Left lobe of liver (tissue), 2 donors: ENCODE results near the gene PLCB3. TPM values are rescaled to one million over a fixed set of nuclear protein-coding genes. Genes with fewer than 3 reads are reported as not detected.

Experiments used
- ATAC-seq: fragments of 200-7000 bp; cut with Tn5 transposase; one replicate; pipeline ENCODE4 v1.9.1; 2020; ENCODE audit warnings: mild to moderate bottlenecking, moderate library complexity
- DNase-seq: peaks from one replicate; pipeline ENCODE4 v3.0.0-alpha.2; 2020; ENCODE audit warnings: low spot score
- total RNA-seq: library from RNA; stranded (reverse); gene quantifications from one replicate; pipeline ENCODE4 v1.2.1, GENCODE V29; 2021
- donor health status: DM: no; HTN: no; CAD: no; lungs with moderate emphysema.
- donor health status: DM: no; HTN: yes; CAD: no.

The PLCB3 gene
- total RNA-seq, 1 donor from 2014 or later, result 6.8 TPM

DNA sequence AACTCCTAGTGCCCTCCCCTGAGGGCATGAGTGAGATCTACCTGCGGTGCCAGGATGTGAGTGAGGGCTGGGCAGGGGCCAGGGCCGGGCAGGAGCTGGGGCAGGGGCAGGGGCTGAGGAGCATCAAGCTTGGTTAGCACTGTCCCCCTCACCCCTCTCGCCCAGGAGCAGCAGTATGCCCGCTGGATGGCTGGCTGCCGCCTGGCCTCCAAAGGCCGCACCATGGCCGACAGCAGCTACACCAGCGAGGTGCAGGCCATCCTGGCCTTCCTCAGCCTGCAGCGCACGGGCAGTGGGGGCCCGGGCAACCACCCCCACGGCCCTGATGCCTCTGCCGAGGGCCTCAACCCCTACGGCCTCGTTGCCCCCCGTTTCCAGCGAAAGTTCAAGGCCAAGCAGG lies 31.1 kb upstream of the PLCB3 start:
- DNase-seq, result peak; percentile 46
- no peak for ATAC-seq

GRCh38 chr11:64220798-64221197 lies 30.5 kb upstream of the PLCB3 start:
- ATAC-seq (no peak), DNase-seq (peak; percentile 47)

DNA sequence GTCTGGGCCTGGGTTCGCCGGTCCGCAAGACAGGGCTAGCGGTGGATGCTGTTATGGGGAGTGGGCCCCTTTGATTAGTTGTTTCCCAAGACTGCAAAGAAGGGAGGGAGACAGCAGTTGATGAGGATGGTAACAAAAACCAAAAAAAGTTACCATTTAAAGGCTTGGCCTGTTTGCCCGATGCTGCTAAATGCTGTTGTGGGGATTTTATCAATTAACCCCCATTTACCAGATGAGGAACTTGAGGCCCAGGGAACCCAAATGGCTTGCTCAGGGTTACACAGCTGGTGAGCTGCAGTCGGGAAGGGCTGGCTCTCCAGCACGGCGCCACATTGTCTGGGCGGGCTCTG lies 28.7 kb upstream of the PLCB3 start:
- ATAC-seq (no peak), DNase-seq (no peak)

DNA sequence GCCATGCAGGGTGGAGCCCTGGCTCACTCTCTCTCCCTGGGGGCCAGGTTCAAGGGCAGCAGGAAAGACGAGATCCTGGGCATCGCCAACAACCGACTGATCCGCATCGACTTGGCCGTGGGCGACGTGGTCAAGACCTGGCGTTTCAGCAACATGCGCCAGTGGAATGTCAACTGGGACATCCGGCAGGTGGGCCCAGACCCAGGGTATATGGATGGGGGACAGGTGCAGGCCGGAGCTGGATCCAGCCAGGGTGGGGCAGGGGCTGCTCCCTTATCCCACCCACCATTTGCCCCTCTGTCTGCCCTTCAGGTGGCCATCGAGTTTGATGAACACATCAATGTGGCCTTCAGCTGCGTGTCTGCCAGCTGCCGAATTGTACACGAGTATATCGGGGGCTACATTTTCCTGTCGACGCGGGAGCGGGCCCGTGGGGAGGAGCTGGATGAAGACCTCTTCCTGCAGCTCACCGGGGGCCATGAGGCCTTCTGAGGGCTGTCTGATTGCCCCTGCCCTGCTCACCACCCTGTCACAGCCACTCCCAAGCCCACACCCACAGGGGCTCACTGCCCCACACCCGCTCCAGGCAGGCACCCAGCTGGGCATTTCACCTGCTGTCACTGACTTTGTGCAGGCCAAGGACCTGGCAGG lies 28.2 kb upstream of the PLCB3 start:
- ATAC-seq (no peak), DNase-seq (peak; percentile 48)

- ATAC-seq, result no peak
- peak; percentile 48 for DNase-seq
Measured at GRCh38 chr11:64224151-64224890, 27.0 kb upstream of the PLCB3 start.

- DNase-seq (no peak), ATAC-seq (no peak)
Measured at GRCh38 chr11:64224891-64225607, 26.3 kb upstream of the PLCB3 start.

DNA sequence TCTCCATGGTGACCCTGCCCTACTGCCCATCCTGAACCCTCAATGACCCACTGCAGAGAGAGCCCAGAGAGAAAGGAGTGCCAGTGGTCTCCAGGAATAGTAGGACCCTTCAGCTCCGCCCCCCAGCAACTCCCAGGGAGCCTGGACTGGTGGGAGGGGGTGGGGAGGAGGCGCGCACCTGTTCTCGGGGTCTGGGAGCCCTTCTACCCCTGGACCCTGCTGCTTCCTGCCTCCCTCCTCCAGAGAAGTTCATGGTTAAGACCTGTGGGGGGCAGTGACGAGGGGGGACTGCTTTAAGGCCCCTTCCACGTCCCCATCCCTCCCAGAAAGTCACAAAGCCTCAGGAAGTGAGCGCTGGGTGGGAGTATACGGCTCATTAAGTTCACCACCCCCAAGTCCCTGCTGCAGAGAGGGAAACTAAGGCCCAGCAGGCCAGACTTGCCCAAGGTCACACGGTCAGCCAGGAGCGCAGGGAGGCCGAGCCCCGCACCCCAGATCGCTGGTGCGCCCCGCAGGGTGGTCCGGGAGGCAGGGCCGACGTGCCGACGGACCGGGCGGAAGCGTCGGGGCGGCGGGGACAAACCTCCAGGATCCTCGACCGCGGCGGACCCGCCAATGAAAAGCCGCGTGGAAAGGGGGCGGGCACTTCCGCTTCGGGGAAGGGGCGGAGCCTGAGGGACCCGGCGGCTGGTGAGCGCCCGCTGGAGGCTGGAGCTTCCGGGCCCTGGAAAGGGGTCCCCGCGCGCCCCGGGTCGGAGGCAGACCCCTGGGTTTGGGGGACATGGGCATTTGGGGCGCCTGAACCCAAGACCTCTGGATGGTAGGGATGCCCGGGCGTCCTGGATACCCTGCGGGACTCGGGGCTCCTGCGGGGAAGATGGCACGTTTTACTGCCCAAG lies 25.5 kb upstream of the PLCB3 start, which contains the start of the genes NUDT22 and TRPT1:
Gene NUDT22 (plus strand): TSS at position 667 of the 899 bp plus-strand sequence. CDS start 379 bp downstream, outside the sequence.
Gene TRPT1 (minus strand): TSS at position 579 of the 899 bp plus-strand sequence. CDS start 326 bp downstream, at position 253.
- DNase-seq (peak; percentile 94), ATAC-seq (peak; percentile 85)

GRCh38 chr11:64226507-64227051 lies 24.8 kb upstream of the PLCB3 start:
- ATAC-seq (peak; percentile 35), DNase-seq (no peak)

GRCh38 chr11:64227405-64227956 lies 23.8 kb upstream of the PLCB3 start:
- ATAC-seq, result no peak
- no peak for DNase-seq

GRCh38 chr11:64229090-64229743 lies 22.1 kb upstream of the PLCB3 start:
- ATAC-seq (no peak), DNase-seq (no peak)

DNA sequence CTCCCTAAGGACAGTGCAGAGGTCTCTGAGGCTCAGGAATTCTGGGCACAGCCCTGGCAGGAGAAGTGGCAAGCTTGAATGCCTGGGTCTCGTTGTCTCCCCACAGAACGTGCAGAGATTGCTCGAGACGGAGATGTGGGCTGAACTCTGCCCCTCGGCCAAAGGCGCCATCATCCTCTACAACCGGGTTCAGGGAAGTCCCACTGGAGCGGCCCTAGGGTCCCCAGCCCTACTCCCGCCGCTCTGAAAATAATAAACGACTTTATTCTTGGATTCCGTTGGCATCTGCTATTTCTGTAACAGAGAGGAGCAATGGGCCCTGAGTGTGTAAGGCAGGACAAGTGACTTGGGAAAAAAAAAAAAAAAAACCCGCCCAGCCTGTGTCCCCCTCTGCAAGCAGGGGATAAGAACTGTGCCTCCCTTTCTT lies 21.6 kb upstream of the PLCB3 start:
- no peak for DNase-seq
- ATAC-seq, result no peak

GRCh38 chr11:64230171-64230984 lies 21.0 kb upstream of the PLCB3 start, which contains the start of gene DNAJC4:
DNAJC4 (plus strand) TSS chr11:64230548; CDS start chr11:64230855, 307 bp downstream.
- ATAC-seq (peak; percentile 72), DNase-seq (peak; percentile 94)

- DNase-seq, result no peak
- ATAC-seq, result no peak
Measured at GRCh38 chr11:64230985-64231365, 20.4 kb upstream of the PLCB3 start.

- DNase-seq, result no peak
- ATAC-seq, result no peak
Measured at GRCh38 chr11:64231546-64231945, 19.8 kb upstream of the PLCB3 start.

- ATAC-seq (no peak), DNase-seq (no peak)
Measured at GRCh38 chr11:64232182-64232966, 19.0 kb upstream of the PLCB3 start.

DNA sequence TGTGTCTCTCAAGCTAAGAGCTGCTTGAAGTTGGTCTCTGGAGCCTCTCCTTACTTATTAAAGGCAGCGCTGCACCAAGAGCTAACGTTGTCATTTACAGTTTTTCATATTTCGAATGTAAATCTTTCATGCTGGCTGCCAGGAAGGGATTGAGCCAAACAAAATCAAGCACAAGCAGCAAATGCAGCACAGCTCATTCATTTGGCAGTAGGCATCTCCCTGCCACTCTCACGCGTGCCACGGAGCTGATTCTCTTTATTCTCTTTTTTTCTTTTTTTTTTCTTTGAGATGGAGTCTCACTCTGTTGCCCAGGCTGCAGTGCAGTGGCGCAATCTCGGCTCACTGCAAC lies 18.4 kb upstream of the PLCB3 start:
- no peak for ATAC-seq
- no peak for DNase-seq

DNA sequence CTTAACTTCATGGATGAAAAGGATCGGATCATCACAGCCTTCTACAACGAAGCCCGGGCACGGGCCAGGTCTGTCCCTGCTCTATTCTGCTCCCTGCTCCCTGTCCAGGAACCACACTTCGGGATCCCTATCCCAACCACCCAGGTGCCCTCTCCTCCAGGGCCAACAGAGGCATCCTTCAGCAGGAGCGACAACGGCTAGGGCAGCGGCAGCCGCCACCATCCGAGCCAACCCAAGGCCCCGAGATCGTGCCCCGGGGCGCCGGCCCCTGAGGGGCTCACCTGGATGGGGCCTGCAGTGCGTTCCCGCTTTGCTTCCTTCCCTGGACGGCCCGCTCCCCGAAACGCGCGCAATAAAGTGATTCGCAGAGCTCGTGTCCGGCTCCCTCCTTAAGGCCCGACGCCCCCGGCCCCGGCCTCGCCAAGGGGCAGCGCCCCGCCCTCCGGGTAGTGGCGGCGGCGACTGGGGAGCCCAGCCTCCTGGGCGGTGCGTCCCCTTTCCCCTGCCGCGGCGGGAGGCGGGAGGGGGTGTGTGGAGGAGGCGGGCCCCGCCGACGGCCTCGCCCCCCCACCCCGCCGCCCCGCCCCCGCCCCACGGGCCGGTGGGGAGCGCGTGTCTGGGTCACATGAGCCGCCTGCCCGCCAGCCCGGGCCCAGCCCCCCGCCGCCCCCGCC lies 17.3 kb upstream of the PLCB3 start, which contains the start of gene VEGFB:
Gene VEGFB (plus strand): TSS at position 672 of the 674 bp plus-strand sequence. CDS start 250 bp downstream, outside the sequence.
- ATAC-seq (peak; percentile 58), DNase-seq (peak; percentile 76)
